HG03103 (cell line): ENCODE results near the gene MYO10.
"Not testable (repeated sequence)": the region's sequence is repeated elsewhere in the genome, so short reads cannot be mapped to it uniquely, and the experiment has no call there.

Source experiments
- ATAC-seq: cut with Tn5 transposase; IDR thresholded peaks from one replicate; pipeline ENCODE4 v1.9.1; 2021; ENCODE audit warnings: low read depth; ENCODE audit not compliant: unreplicated experiment

Gene MYO10

DNA sequence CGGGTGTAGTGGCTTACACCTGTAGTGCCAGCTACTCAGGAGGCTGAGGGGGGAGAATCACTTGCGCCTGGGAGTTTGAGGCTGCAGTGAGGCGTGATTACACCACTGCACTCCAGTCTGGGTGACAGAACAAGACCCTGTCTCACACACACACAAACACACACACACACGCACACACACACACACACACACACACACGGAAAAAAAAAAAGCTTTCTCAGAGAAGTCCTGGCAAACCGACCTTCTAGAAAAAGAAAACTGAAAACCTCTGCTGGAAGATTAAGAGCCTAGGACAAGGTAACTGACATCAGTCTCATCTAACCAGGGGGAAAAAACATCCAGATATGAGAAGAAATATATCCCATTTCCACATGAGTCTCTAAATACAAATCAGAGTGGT is 178.9 kb downstream of the MYO10 start:
- no peak for ATAC-seq

DNA sequence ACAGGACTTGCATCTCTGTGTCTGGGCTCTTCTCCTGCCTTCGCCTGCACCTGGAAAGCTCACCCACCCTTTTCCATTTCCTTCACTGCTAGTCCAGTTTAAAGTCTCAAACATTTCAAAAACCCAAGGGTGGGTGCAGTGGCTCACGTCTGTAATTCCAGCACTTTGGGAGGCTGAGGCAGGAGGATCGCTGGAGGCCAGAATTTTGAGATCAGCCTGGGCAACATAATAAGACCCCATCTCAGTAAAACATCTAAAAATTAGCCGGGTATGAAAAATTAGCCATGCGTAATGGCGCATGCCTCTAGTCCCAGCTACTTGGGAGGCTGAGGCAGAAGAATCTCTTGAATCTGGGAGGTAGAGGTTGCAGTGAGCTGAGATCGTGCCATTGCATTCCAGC is 179.4 kb downstream of the MYO10 start:
- no peak for ATAC-seq

DNA sequence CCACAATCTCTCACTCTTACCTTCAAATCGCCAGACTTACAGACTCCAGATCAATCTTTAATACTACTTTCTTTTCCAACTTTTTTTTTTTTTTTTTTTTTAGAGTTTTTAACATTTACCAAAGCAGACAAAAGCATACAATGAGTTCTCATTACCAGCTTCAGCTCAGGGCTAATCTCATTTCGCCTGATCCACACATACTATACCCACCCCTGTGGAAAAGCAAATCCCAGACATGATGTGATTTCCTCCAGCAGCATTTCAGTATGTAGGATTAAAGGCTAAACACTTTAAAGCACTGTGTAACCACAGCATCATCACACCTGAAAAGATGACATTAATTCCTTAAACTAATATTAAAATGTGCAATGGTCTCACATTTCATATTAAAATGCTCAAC is 180.4 kb downstream of the MYO10 start:
- ATAC-seq, result no peak

DNA sequence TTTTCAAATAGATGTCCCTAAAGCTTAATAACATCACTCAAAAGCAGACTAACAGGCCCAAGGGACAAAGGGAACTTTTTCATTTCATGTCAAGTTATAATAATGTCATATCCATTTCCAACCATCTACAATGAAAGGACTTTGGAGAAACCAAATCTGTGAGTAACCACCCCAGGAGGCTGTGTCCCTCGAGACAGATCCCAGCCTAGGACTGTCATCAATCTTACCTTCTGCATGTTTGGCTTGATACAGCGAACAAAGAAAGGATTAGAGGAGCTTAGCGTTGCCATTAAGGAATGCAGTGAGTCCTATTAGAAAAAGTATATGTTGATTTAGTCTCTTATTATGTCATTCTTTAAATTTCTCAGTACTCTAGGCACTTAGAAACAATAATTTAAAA is 181.5 kb downstream of the MYO10 start:
- no peak for ATAC-seq

DNA sequence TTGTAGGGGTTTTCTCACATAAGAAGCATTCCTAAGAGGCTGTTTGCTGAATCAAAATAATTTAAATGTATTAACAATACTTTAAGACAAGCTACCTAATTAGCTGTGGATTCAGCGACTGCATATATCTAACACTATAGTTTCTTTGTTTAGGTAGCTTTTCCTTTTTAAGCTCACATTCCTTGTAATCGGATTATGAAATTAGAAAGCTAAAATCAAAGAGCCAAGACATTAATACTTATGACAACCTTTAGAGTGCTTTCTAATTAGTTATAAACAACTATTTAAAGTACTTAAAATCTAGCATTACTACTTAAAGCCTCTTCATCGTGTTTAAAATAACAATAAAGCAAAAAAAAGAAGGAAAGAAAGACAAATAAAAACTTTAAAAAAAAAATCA is 182.0 kb downstream of the MYO10 start:
- ATAC-seq, result no peak

DNA sequence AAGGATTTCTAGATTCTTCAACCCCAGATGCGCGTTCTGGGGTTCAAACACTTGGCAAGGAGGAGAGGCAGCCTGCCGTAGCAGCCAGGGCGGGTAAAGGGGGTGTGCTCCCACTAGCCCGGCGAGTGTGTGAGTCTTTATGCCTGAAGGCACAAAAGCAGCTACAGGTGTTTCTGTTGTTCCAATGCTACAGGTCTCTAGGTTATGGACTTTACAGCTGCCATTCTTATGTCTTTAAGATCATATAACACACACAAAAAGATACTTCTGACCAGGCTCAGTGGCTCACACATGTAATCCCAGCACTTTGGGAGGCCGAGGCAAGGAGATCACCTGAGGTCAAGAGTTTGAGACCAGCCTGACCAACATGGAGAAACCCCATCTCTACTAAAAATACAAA is 185.6 kb downstream of the MYO10 start:
- ATAC-seq, result no peak

DNA sequence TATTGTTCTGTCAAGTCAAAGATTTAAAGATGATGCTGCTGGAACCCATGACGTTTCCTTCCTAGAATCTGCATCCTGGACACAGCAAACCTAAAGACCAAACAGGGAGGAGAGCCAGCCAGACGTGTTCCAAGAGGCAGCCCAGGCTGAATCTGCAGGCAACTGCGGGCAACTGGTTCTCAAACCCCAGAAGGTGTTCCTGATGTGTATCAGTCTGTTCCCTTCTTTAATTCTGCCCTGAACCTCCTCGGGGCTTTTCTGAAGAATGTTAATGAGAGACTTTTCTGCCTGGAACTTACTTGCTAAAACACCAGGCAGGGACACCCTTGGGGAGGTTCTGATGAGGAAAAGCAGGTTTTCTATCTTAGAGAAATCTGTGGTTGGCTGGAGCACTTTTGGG is 186.5 kb downstream of the MYO10 start:
- ATAC-seq, result no peak

DNA sequence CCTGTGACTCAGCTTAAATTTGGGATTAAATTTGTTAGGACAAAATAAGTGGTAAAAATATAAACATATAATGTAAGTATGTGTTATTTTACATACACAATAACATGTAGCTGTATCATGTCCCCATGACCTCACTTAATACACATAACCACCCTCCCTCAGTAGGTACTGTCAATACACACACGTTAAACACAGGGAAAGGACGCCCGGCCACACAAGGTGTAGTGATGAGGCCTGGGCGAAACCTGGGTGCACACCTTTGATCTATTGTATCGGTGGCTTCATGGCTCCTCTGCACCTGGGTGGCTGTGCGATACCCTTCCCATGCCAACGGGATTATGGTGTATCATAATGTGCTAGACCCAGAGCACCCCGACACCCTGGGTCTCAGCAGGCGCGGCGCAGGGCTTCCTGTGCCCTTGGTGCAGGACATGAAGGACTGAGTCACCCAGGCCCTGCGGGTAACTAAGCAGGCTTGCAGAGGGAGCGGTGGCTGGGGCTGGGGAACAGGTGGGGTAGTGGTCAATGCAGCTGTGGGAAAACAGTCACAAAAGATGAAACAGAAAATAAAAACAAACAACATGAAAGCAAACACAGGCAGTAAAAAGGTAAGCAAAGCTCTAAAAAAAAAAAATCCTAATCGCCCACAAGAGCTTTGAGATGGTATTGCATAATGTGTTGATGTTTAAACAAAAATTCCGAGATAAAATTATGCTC is 191.8 kb downstream of the MYO10 start:
- no peak for ATAC-seq

DNA sequence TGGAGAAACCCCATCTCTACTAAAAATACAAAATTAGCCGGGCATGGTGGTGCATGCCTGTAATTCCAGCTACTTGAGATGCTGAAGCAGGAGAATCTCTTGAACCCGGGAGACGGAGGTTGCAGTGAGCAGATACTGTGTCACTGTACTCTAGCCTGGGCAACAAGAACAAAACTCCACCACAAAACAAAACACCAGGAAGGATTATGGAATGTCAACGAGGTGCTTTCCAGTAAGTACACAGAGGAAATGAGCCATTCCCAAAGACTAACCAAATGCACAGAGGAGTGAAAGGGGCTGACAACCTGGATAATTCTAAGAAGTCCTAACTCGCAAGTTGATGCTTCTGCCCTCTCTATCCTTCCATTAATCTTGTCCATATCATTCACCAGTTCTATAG is 193.2 kb downstream of the MYO10 start:
- no peak for ATAC-seq

DNA sequence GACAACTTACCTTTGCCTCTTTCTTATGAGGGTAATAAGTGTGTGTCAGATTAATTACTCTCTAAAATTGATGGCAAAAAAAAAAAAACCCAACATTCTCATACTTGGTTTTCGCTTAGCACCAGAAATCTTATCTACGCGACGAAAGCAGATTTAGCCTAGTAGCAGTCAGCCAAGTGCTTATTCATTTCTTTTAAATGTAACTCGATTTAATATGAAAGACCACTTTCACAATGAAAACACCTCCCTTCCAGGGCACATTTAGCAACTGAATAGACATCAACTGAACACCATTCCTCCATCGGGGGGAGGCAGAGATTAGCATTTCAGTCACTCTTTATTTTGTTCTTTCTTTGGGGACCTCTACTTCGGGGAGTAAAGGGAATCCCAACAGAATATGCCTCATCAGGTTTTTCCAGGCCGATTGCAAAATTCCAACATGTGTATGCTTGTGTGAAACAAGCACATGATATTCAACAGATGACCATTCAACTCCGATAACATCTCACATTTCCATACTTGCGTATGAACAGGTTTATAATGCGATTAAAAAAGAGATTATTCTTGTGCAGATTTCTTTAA is 195.2 kb downstream of the MYO10 start:
- ATAC-seq, result no peak

DNA sequence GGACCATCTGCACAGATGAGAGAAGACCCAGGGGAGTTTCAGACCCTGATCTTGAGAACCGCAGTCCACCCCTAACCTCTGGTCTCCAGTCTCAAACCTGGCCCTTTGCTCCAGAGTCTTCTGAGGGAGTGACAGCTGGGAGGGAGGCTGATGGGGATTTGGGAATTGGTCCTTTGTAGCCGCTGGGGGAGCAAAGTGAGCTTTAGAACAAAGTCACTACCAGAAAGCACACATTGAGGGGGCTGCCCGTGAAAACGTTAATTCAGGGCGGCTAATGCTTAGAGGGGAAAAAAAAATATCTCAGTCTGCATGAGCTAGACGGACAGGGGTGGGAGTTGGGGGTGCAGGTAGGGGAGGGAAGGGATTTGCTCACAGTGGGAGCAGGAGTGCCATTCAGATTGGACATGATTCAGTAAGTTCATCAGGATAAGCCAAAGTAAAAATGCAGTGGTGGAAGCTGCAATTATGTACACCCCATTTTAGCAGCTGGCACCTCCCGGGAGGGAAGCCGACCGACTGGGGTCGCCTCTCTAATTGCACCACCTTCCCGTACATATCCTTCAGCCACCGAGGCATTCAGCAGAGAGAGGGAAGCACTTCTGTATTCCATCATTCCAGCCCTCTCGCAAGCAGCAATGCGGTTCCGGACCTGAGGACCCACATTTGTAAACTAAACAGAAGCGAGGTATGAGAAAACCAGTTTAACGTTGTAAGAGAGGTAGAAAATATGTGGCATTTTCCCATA is 195.8 kb downstream of the MYO10 start:
- no peak for ATAC-seq

DNA sequence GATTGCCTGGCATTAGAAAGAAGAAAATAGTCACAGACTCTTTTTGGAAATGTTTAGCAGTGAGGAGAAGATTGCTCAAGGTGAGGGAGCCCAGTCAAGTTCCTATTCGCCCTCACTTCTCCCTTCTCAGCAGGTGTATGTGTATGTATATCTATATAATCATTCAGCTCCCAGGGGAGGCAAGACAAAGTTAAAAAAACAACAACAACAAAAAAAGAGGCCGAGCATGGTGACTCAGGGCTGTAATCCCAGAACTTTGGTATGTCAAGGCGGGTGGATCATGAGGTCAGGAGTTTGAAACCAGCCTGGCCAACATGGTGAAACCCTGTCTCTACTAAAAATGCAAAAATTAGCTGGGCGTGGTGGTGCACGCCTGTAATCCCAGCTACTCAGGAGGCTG is 197.7 kb downstream of the MYO10 start:
- not testable (repeated sequence) for ATAC-seq

DNA sequence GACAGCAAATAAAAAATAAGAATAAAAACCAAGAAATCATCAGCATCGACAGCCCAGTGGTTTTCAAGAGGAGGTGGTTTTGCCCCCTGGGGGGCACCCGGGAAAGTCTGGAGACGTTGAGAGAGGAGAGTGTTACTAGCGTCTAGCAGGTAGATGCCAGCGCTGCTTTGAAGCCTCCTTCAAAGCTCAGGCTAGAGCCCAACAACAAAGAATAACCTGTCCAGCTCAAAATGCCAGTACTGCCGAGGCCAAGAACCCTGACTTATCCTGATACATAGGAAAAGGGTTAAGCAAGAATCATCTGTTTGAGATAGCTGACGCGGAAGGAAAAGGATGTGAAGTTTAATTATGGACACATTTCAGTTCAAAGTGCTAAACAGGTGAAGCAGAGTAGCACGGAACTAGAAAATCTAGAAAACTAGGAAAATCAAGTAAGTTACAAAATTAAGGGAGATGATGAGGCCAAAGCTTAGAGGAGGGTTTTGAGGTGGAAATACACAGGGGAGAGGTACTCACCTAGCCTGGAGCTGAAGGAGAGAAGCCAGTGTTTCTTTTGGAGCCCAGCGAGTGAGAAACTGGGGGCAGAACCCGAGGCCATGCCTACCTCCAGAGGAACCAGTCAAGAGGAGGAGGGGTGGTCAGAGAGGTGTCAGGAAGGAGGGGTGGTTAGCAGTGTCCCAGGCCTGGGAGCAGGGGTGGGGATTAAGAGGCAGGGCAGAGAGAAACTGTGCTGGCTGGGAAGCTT is 198.3 kb downstream of the MYO10 start:
- ATAC-seq, result no peak

DNA sequence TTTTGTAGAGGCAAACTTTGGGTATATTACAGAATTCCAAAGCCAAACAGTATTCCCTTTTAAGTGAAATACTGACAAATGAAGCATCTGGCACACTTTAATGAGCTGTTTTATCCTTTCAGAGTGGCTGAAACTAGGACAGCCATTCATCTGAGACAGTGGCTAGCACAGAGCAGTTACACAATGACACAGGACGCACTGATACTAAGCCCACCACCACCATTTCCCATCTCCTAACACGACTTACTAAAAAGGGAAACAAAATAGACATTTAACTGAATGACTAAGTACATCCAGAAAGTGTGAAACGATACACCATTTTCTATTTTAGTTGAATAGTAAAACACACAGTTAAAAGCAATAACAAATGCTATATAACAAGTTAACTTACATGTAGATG is 198.9 kb downstream of the MYO10 start:
- no peak for ATAC-seq

DNA sequence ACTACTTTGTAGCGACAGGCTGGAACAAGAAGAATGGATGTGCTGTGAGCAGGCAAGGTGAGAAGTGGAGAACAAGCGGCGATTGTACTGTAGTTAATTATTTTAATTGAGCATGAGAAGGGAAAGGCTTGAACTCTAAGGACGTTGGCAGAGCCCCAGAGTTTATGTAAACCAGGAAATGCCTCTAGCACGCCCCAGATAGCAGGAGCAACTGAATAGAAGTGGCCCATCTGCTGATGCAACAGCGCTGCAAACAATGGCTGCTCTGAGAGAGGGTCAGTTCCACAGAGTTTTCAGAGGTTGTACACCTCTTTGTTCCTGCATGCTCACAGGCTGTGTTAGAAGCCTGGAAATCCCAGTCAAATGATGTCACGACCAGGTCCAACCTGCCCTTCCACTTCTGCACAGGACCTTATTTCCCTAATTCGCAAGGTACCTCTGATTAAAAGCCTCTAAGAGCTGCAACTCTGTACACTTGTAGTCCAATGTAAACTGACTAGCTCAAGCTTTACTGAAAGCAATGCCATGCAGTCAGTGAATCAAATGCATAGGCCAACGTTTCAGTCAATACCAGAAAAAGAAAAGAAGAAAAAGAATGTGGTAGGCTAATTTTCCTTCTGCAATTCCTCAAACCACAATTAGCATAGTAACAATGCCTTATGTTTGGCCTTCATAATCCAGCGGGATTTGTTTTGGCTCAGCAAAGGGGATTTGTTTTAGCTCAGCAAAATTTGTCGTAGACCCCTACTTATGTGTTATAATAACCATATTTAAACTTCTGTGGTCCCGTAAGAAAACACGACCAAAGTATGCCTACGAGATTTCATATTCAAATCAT is 199.7 kb downstream of the MYO10 start:
- no peak for ATAC-seq

DNA sequence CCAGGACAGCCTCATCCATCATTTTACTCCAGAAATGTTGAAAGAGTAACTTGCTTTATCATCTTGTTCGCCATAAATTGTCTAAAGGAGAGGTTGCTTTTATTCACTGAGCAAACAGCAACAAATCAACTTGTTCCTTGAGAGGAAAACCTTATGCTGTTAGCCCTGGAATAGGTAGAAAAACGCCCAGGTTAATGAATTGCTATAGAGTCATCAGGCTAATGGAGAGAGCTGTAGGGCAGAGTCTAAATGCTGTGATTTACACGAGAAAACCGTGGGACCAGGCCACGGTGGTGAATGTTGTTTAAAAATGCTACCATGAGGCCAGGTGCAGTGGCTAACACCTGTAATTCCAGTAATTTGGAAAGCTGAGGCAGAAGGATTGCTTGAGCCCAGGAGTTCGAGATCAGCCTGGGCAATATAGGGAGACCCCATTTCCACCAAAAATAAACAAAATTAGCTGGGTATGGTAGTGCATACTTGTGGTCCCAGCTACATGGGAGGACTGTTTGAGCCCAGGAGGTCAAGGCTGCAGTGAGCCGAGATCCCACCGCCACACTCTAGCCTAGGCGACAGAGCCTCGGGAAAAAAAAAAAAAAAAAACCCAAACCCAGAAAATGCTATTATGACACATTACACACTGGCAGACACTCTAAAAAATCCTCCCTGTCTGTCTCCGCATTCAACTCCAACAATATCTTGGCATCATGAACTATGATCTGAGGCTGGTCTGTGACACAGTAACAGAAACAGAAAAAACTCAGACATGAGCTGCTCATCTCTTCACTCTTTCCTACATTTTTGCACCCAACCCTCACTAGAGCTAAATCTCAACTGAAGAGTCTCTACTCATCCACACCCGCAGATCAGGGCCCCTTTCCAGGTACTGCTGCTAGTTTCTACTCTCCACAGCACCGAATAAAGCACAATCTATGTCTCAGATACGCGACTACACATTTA is 200.7 kb downstream of the MYO10 start:
- no peak for ATAC-seq

DNA sequence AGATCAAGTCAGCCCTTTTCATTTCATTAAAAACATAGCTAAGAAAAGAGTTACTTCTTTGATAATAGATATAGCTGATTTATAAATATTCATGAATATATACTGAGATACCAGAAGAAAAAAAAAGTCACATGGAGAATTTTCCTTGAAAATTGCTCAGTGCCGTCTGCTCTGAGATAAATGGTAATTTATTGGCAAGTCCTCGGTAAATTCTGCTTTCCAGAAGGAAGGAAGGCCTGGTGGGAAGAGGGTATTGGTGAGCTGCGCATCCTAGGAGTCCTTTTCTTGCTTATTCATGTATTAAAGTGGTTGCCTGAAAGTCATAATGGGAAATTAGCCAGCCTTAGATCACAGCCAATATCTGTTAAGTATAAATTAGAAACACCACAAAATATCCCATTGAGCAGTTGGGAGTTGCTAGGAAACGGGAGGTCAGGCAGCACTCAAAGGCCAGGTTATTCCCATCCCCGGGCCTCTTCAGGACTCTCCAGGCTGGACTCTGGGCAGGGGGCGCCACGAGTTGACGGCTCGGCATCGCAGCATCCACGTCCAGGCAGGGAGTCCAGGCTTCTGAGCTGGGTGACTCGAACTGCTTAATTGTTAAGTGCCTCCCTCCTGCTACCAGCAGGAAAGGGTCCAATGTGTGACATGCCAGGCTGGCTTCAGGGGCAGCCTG is 202.6 kb downstream of the MYO10 start:
- no peak for ATAC-seq

DNA sequence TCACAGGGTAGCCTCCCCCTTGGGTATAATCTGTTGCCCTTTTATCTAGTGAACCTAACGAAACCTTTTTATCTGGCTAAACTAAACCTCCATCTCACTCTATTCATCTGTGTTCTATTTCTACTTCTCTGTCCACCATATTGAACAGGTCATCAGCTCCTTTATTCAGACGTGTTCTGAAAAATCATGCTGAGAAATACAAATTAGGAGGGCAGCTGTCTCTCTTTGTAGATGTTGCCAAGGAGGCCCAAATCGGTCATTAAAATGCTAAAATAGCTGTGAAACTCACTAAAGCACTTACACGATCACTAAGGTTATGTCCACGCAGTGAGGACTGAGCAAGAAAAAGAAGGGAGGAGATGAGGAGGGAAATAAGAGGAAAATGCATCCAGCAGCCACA is 203.7 kb downstream of the MYO10 start:
- ATAC-seq, result no peak
